Measurements from ENCODE around the gene LSS. TPM values are rescaled to one million over a fixed set of nuclear protein-coding genes. Genes with fewer than 3 reads are reported as not detected.
A peak's percentile ranks its signal among the peaks of the same experiment; 100 is the strongest.
"Not testable (repeated sequence)": the region's sequence is repeated elsewhere in the genome, so short reads cannot be mapped to it uniquely, and the experiment has no call there.

Gene LSS
- total RNA-seq, 4 donors from 2014 or later = 43.7 to 172 (median 66.5) TPM

DNA sequence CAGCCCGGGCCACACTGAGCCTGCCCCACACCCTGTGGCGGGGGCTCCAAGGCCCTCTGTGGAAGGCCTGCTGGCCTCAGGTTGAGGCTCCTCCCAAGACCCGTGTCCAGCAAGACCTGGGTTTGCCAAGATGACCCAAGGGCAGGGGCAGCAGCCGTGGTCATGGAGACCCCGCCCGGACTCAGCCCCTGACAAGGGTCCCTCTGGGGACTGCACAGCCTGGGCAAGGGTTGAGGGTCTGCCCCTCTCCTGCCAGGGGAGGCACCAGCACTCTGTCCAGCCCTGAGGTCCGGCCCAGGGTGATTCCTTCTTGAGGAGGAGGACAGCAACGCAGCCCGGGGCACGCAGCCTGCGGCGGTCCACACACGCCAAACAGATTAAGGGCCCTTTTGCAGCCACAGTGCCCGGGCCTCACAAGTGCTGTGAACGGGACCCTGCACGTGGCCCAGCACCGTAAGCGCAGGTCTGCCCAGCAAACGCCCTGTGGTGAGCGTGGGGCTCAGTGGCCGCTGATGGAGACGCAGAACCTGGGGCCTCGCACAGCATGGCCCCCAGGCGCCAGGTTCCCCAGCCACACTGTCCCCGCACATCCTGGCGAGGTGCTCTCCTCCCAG lies 47.7 kb downstream of the LSS start:
- Histone ChIP-seq H3K36me3 (no peaks in the 10 kb centered on the region), H3K27ac (no peak overlapping the region), H3K4me1 (no peaks in the 10 kb centered on the region), H3K9me3 (no peaks in the 10 kb centered on the region), H3K27me3 (no peaks in the 10 kb centered on the region), H3K4me3 (no peak overlapping the region)
- TF ChIP-seq, protein P1, sequence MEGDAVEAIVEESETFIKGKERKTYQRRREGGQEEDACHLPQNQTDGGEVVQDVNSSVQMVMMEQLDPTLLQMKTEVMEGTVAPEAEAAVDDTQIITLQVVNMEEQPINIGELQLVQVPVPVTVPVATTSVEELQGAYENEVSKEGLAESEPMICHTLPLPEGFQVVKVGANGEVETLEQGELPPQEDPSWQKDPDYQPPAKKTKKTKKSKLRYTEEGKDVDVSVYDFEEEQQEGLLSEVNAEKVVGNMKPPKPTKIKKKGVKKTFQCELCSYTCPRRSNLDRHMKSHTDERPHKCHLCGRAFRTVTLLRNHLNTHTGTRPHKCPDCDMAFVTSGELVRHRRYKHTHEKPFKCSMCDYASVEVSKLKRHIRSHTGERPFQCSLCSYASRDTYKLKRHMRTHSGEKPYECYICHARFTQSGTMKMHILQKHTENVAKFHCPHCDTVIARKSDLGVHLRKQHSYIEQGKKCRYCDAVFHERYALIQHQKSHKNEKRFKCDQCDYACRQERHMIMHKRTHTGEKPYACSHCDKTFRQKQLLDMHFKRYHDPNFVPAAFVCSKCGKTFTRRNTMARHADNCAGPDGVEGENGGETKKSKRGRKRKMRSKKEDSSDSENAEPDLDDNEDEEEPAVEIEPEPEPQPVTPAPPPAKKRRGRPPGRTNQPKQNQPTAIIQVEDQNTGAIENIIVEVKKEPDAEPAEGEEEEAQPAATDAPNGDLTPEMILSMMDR (IDR thresholded peaks at IDR 0.05) = no peak
- TF ChIP-seq POLR2A (IDR thresholded peaks at IDR 0.05) = no peak
- DNase-seq = peak in 2 of 3 donors; percentile 10 to 42

DNA sequence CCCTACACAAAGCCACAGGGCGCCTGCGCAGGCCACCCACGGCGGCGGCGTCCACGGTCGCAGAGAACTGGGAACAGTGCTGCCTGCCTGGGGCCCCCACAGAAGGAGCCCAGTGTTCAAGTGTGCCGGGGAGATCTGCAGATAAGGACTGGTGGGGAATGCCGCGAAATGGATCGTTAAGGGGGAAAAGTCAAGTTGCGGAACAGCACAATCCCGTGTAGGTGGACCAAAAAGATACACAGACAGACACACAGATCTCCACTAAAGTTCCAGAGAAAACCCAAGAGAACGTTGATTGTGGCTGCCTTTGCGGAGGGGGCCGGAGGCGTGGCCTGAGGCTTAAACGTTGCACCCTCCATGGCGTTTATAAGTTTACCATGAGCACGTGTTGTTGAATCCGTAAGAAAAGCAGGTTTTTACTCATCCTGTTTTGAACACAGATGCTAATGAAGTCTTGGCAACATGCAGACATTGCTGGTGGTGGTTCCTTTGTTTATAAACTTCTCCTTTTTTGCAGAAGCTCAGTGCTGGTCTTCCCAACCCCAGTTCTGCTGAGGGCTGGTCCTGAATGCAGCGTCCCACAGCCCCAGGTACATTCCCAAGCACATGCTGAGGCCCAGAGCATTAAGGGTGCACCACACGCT lies 48.4 kb downstream of the LSS start:
- Histone ChIP-seq H3K9me3 (no peaks in the 10 kb centered on the region), H3K27me3 (no peaks in the 10 kb centered on the region), H3K4me3 (no peak overlapping the region), H3K4me1 (no peaks in the 10 kb centered on the region), H3K27ac (no peak overlapping the region), H3K36me3 (no peaks in the 10 kb centered on the region)
- peak in 2 of 3 donors; percentile 7 to 15 for DNase-seq
- TF ChIP-seq, protein P1 (IDR thresholded peaks at IDR 0.05) = no peak
- TF ChIP-seq POLR2A (IDR thresholded peaks at IDR 0.05) = no peak

DNA sequence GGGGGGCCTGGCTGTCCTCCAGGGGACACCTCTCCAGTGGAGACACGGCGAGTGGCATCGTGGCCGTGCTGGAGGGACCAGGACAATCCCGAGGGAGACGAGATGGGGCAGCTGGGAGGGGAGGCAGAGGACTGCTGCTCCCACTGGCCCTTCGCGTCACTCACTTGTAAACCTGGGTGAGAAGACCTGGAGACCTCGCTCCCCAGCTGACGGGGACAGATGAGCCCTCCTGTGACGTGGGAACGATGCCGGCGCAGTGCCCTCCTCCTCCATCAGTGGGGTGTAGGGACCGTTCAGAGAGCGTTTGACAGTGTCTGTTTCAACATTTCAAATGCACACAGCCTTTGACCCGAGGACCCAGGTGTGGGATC lies 48.9 kb downstream of the LSS start:
- H3K27ac ChIP-seq = no peak overlapping the region
- H3K36me3 ChIP-seq = no peaks in the 10 kb centered on the region
- no peaks in the 10 kb centered on the region for H3K9me3 ChIP-seq
- no peak overlapping the region for H3K4me3 ChIP-seq
- no peaks in the 10 kb centered on the region for H3K4me1 ChIP-seq
- no peak for TF ChIP-seq POLR2A (IDR thresholded peaks at IDR 0.05)
- TF ChIP-seq, protein P1 (IDR thresholded peaks at IDR 0.05) = no peak
- no peaks in the 10 kb centered on the region for H3K27me3 ChIP-seq
- DNase-seq = peak in 2 of 3 donors; percentile 12 to 43

DNA sequence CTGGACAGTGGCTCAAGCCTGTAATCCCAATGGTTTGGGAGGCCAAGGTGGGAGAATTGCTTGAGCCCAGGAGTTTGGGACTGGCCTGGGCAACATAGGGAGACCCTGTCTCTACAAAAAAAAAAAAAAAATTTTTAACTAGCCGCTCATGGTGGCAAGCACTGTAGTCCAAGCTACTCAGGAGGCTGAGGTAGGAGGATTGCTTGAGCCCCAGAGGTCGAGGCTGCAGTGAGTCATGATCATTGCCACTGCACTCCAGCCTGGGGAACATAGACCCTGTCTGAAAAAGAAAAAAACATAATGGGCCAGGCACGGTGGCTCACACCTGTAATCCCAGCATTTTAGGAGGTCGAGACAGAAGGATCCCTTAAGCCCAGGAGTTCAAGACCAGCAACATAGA lies 49.6 kb downstream of the LSS start:
- H3K36me3 ChIP-seq = no peaks in the 10 kb centered on the region
- TF ChIP-seq, protein P1 (IDR thresholded peaks at IDR 0.05) = no peak
- TF ChIP-seq POLR2A (IDR thresholded peaks at IDR 0.05) = no peak
- H3K9me3 ChIP-seq = no peaks in the 10 kb centered on the region
- no peaks in the 10 kb centered on the region for H3K4me1 ChIP-seq
- H3K4me3 ChIP-seq = no peak overlapping the region
- no peaks in the 10 kb centered on the region for H3K27me3 ChIP-seq
- no peak overlapping the region for H3K27ac ChIP-seq
- peak in 2 of 3 donors; percentile 7 to 11 for DNase-seq

DNA sequence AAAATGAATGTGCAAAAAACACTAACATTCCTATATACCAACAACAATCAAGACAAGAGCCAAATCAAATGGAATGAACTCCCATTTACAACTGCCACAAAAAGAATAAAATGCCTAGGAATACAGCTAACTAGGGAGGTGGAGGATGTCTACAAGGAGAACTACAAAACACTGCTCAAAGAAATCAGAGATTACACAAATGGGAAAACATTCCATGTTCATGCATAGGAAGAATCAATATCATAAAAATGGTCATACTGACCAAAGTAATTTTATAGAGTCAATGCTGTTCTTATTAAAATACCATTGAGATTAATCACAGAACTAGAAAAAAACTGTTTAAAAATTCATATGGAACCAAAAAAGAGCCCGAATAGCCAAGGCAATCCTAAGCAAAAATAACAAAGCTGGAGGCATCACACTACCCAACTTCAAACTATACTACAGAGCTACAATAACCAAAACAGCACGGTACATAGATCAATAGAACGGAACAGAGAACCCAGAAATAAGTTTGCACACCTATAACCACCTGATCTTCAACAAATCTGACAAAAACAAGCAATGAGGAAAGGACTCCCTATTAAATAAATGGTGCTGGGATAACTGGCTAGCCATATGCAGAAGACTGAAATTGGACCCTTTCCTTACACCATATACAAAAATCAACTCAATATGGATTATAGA lies 52.0 kb downstream of the LSS start:
- not testable (repeated sequence) for H3K27ac ChIP-seq, H3K4me1 ChIP-seq, H3K4me3 ChIP-seq, DNase-seq, H3K27me3 ChIP-seq, H3K36me3 ChIP-seq, H3K9me3 ChIP-seq

DNA sequence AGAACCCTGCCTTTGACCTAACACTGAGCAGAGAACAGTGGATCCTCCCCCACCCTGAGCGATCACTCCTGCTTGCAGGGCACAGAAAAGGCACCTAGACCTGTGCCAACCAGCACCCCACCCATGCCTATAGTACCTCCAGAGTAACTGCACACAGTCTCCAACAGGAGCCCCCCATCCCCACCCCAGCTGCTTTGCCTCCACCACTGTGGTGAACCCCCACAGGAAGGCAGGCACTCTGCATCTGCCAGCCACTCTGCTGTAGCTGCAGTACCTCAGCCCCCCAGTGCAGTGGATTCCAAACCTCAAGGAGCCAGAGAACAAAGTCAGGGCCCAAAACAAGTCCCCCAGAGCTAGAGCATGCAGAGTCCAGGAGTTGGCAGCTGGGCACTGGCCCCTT lies 55.0 kb downstream of the LSS start:
- H3K27me3 ChIP-seq = no peaks in the 10 kb centered on the region
- no peak overlapping the region for H3K27ac ChIP-seq
- TF ChIP-seq, protein P1 (IDR thresholded peaks at IDR 0.05) = no peak
- TF ChIP-seq POLR2A (IDR thresholded peaks at IDR 0.05) = no peak

More for the DNA sequence above, 55.0 kb downstream of the LSS start:
- no peaks in the 10 kb centered on the region for H3K4me1 ChIP-seq
- no peaks in the 10 kb centered on the region for H3K36me3 ChIP-seq
- no peaks in the 10 kb centered on the region for H3K9me3 ChIP-seq
- no peak overlapping the region for H3K4me3 ChIP-seq
- peak in 2 of 3 donors; percentile 9 to 33 for DNase-seq

Data from Peyer's patch (tissue), 4 donors.